ENCODE data around the gene ZNF346. TPM values are rescaled to one million over a fixed set of nuclear protein-coding genes. Genes with fewer than 3 reads are reported as not detected.

ZNF346 gene
- total RNA-seq, 1 experiment from 2014 or later, result 31.2 TPM

GRCh38 chr5:177036921-177037320, 14.4 kb downstream of the ZNF346 start:
- Mint-ChIP-seq H3K27ac (ENCODE audit: unreplicated experiment) (no peak overlapping the region), H3K4me3 (ENCODE audit: low read depth, unreplicated experiment) (no peak overlapping the region), H3K4me1 (ENCODE audit: low read depth, unreplicated experiment) (no peaks in the 10 kb centered on the region), H3K27me3 (ENCODE audit: unreplicated experiment) (no peaks in the 10 kb centered on the region), H3K9me3 (ENCODE audit: low read depth, unreplicated experiment) (no peaks in the 10 kb centered on the region), H3K36me3 (ENCODE audit: insufficient read depth, unreplicated experiment) (no peaks in the 10 kb centered on the region)
- BruUV-seq (replicated peaks), result no TSS peak
- DNase-seq, result no peak
- CTCF ChIA-PET, result no interaction called here
- TF ChIP-seq CTCF (IDR thresholded peaks at IDR 0.05; ENCODE audit: unreplicated experiment), result no peak
- intact Hi-C loops (cut with micrococcal nuclease; ENCODE audit: unreplicated experiment), result no loop called here

GRCh38 chr5:177040814-177041420, 18.4 kb downstream of the ZNF346 start:
- intact Hi-C loops (cut with micrococcal nuclease; ENCODE audit: unreplicated experiment), result no loop called here
- no peaks in the 10 kb centered on the region for H3K4me1 Mint-ChIP-seq (ENCODE audit: low read depth, unreplicated experiment)
- TF ChIP-seq CTCF (IDR thresholded peaks at IDR 0.05; ENCODE audit: unreplicated experiment), result no peak
- DNase-seq, result no peak
- no peak overlapping the region for H3K4me3 Mint-ChIP-seq (ENCODE audit: low read depth, unreplicated experiment)
- H3K27ac Mint-ChIP-seq (ENCODE audit: unreplicated experiment), result no peak overlapping the region
- no TSS peak for BruUV-seq (replicated peaks)
- H3K27me3 Mint-ChIP-seq (ENCODE audit: unreplicated experiment), result no peaks in the 10 kb centered on the region
- CTCF ChIA-PET, result no interaction called here
- H3K9me3 Mint-ChIP-seq (ENCODE audit: low read depth, unreplicated experiment), result no peaks in the 10 kb centered on the region
- H3K36me3 Mint-ChIP-seq (ENCODE audit: insufficient read depth, unreplicated experiment), result peaks cover 7% of the 10 kb centered on the region

GRCh38 chr5:177041936-177042335, 19.4 kb downstream of the ZNF346 start:
- Mint-ChIP-seq H3K27ac (ENCODE audit: unreplicated experiment) (no peak overlapping the region), H3K9me3 (ENCODE audit: low read depth, unreplicated experiment) (no peaks in the 10 kb centered on the region), H3K36me3 (ENCODE audit: insufficient read depth, unreplicated experiment) (peaks cover 8% of the 10 kb centered on the region), H3K27me3 (ENCODE audit: unreplicated experiment) (no peaks in the 10 kb centered on the region), H3K4me3 (ENCODE audit: low read depth, unreplicated experiment) (no peak overlapping the region), H3K4me1 (ENCODE audit: low read depth, unreplicated experiment) (no peaks in the 10 kb centered on the region)
- DNase-seq, result no peak
- no TSS peak for BruUV-seq (replicated peaks)
- intact Hi-C loops (cut with micrococcal nuclease; ENCODE audit: unreplicated experiment), result no loop called here
- CTCF ChIA-PET, result no interaction called here
- TF ChIP-seq CTCF (IDR thresholded peaks at IDR 0.05; ENCODE audit: unreplicated experiment), result no peak

GRCh38 chr5:177043114-177043513, 20.6 kb downstream of the ZNF346 start:
- no peak for TF ChIP-seq CTCF (IDR thresholded peaks at IDR 0.05; ENCODE audit: unreplicated experiment)
- no TSS peak for BruUV-seq (replicated peaks)
- no peak overlapping the region for H3K27ac Mint-ChIP-seq (ENCODE audit: unreplicated experiment)
- H3K4me3 Mint-ChIP-seq (ENCODE audit: low read depth, unreplicated experiment), result no peak overlapping the region
- DNase-seq, result no peak
- H3K36me3 Mint-ChIP-seq (ENCODE audit: insufficient read depth, unreplicated experiment), result peaks cover 13% of the 10 kb centered on the region
- CTCF ChIA-PET, result interaction anchor here (0.7 kb wide), 1 partner anchor 237 kb away, joined by 4 read pairs; no protein-coding TSS in a partner anchor
- no peaks in the 10 kb centered on the region for H3K27me3 Mint-ChIP-seq (ENCODE audit: unreplicated experiment)
- intact Hi-C loops (cut with micrococcal nuclease; ENCODE audit: unreplicated experiment), result no loop called here
- no peaks in the 10 kb centered on the region for H3K9me3 Mint-ChIP-seq (ENCODE audit: low read depth, unreplicated experiment)
- H3K4me1 Mint-ChIP-seq (ENCODE audit: low read depth, unreplicated experiment), result no peaks in the 10 kb centered on the region

All from Calu3 (cell line).